HCT116 (cell line): ENCODE results near the gene TMEM215. TPM values are rescaled to one million over a fixed set of nuclear protein-coding genes. Genes with fewer than 3 reads are reported as not detected.

Experiments used
- ATAC-seq: fragments of 200-7000 bp; cut with Tn5 transposase; 2 replicates; pipeline ENCODE4 v1.9.1; 2020; ENCODE audit warnings: mild to moderate bottlenecking, moderate library complexity
- Bru-seq: library from RNA; stranded (reverse); fragments of 400-500 nt; gene quantifications from one replicate; lab custom pipeline; 2021; lab: Mats Ljungman, UMichigan
- BruChase-seq, 2 experiments: library from RNA; stranded (reverse); fragments of 400-500 nt; gene quantifications; one replicate each; lab custom pipeline; 2021; lab: Mats Ljungman, UMichigan
- BruUV-seq: library from RNA; stranded (reverse); fragments of 400-500 nt; replicated peaks from 2 replicates; lab custom pipeline; 2021; lab: Mats Ljungman, UMichigan
- CTCF ChIA-PET: fragments of 300-600 bp; sonication (Branson Sonifier 250); formaldehyde crosslinking; loops from one replicate; lab custom pipeline; 2021; ENCODE audit warnings: antibody characterized with exemption; lab: Charles Lee
- POLR2A ChIA-PET: fragments of 300-600, 350-600 bp; sonication (Branson Sonifier 250); formaldehyde crosslinking; loops from one replicate; lab custom pipeline; 2021; ENCODE audit warnings: antibody characterized with exemption; lab: Charles Lee
- RAD21 ChIA-PET, 2 experiments: fragments of 300-600 bp; sonication (Branson Sonifier 250); formaldehyde crosslinking; loops; one replicate each; lab custom pipeline; 2023; ENCODE audit warnings: low total read pairs in 2 of 2; ENCODE audit not compliant: uncharacterized antibody in 2 of 2, unreplicated experiment in 2 of 2, low non-redundant PET in 1 of 2; lab: Charles Lee
- DNase-seq: peaks from one replicate; pipeline ENCODE4 v3.0.0-alpha.2; 2010; ENCODE audit warnings: low read depth, low spot score
- H2AFZ ChIP-seq: fragments of 200-600 bp; shearing (Covaris generic), sonication (generic); 2 replicates; pipeline ENCODE4 v1.6.1; 2017; ENCODE audit warnings: low read depth, mixed run types, mixed read lengths, antibody characterized with exemption, low read length; ENCODE audit not compliant: poor library complexity, severe bottlenecking
- H3K27ac ChIP-seq: 2 replicates; pipeline ENCODE4 v1.5.1; 2012; ENCODE audit warnings: low read depth, low read length
- H3K27me3 ChIP-seq: fragments of 200-600 bp; sonication (generic); 2 replicates; pipeline ENCODE4 v1.6.1; 2016; ENCODE audit warnings: mixed run types, low read length, mixed read lengths; ENCODE audit not compliant: insufficient read depth
- H3K36me3 ChIP-seq, 2 experiments: fragments of 200-500 bp in 1 of 2; fragments of 200-600 bp in 1 of 2; sonication (Bioruptor generic) in 1 of 2; sonication (generic) in 1 of 2; 2 replicates each; pipeline versions ENCODE4 v1.5.1 to v1.6.1; 2014 to 2016; ENCODE audit warnings: low read length in 2 of 2, inconsistent platforms in 1 of 2, mixed read lengths in 1 of 2, mixed run types in 1 of 2; ENCODE audit not compliant: insufficient read depth in 2 of 2, control insufficient read depth in 1 of 2
- H3K4me1 ChIP-seq, 2 experiments: fragments of 200-600 bp in 1 of 2; sonication (generic) in 1 of 2; 2 replicates each; pipeline versions ENCODE4 v1.5.1 to v1.6.1; 2012 to 2017; ENCODE audit warnings: low read length in 2 of 2, inconsistent platforms in 1 of 2, mild to moderate bottlenecking in 1 of 2, mixed read lengths in 1 of 2, mixed run types in 1 of 2, moderate library complexity in 1 of 2; ENCODE audit not compliant: insufficient read depth in 2 of 2, control insufficient read depth in 1 of 2
- H3K4me2 ChIP-seq: fragments of 200-600 bp; sonication (generic); 2 replicates; pipeline ENCODE4 v1.6.1; 2017; ENCODE audit warnings: mixed run types, low read length, mixed read lengths
- H3K4me3 ChIP-seq, 2 experiments: fragments of 200-600 bp in 1 of 2; sonication (generic) in 1 of 2; replicated peaks in 1 of 2; 2 replicates each; pipeline ENCODE4 v1.5.1; 2011 to 2016; ENCODE audit warnings: low read length in 2 of 2, control low read depth in 1 of 2, low read depth in 1 of 2, mild to moderate bottlenecking in 1 of 2, mixed read lengths in 1 of 2, mixed run types in 1 of 2
- H3K79me2 ChIP-seq: fragments of 200-600 bp; sonication (generic); 2 replicates; pipeline ENCODE4 v1.6.1; 2017; ENCODE audit warnings: mild to moderate bottlenecking, mixed run types, low read length, moderate library complexity, mixed read lengths; ENCODE audit not compliant: insufficient read depth
- H3K9ac ChIP-seq: fragments of 200-600 bp; sonication (generic); 2 replicates; pipeline ENCODE4 v1.6.1; 2016; ENCODE audit warnings: low read length, mixed read lengths
- H3K9me2 ChIP-seq: fragments of 200-600 bp; sonication (generic), shearing (Covaris generic); 2 replicates; pipeline ENCODE4 v1.6.1; 2017; ENCODE audit warnings: mixed run types, mild to moderate bottlenecking, moderate library complexity; ENCODE audit not compliant: insufficient read depth
- H3K9me3 ChIP-seq, 2 experiments: fragments of 200-500 bp in 1 of 2; fragments of 200-600 bp in 1 of 2; sonication (Bioruptor generic) in 1 of 2; sonication (generic) in 1 of 2; 2 replicates each; pipeline ENCODE4 v1.6.1; 2014 to 2017; ENCODE audit warnings: low read length in 2 of 2, mixed read lengths in 2 of 2, inconsistent platforms in 1 of 2, low read depth in 1 of 2, mild to moderate bottlenecking in 1 of 2, mixed run types in 1 of 2, moderate library complexity in 1 of 2; ENCODE audit not compliant: control insufficient read depth in 1 of 2, insufficient read depth in 1 of 2
- H4K20me1 ChIP-seq: fragments of 200-600 bp; sonication (generic), shearing (Covaris generic); 2 replicates; pipeline ENCODE4 v1.6.1; 2017; ENCODE audit warnings: mixed run types, mild to moderate bottlenecking, moderate library complexity; ENCODE audit not compliant: insufficient read depth
- ATF3 ChIP-seq: IDR thresholded peaks from 2 replicates; pipeline ENCODE4 v1.6.1; 2012
- CTCF ChIP-seq, 3 experiments: fragments of 200-600 bp in 1 of 3; sonication (generic) in 1 of 3; IDR thresholded peaks in 2 of 3; conservative IDR thresholded peaks in 1 of 3; 2 replicates each; pipeline ENCODE4 v1.5.1; 2012 to 2017; ENCODE audit warnings: low read depth in 2 of 3, low read length in 2 of 3, antibody characterized with exemption in 1 of 3, borderline replicate concordance in 1 of 3, control low read depth in 1 of 3, mild to moderate bottlenecking in 1 of 3, mixed read lengths in 1 of 3, mixed run types in 1 of 3, moderate library complexity in 1 of 3; ENCODE audit not compliant: insufficient read depth in 1 of 3
- FOSL1 ChIP-seq: IDR thresholded peaks from 2 replicates; pipeline ENCODE4 v1.6.1; 2012; ENCODE audit warnings: low read depth
- JUND ChIP-seq: IDR thresholded peaks from 2 replicates; pipeline ENCODE4 v1.6.1; 2012
- POLR2A ChIP-seq: IDR thresholded peaks from 2 replicates; pipeline ENCODE4 v1.7.0; 2011; ENCODE audit warnings: borderline replicate concordance; ENCODE audit not compliant: insufficient read depth, insufficient read length; ENCODE audit errors: extremely low read depth
- POLR2AphosphoS5 ChIP-seq: IDR thresholded peaks from 2 replicates; pipeline ENCODE4 v1.6.1; 2011; ENCODE audit warnings: mild to moderate bottlenecking, low read depth, low read length, moderate library complexity
- RAD21 ChIP-seq: IDR thresholded peaks from 2 replicates; pipeline ENCODE4 v1.6.1; 2012; ENCODE audit warnings: low read depth, mild to moderate bottlenecking
- SP1 ChIP-seq: IDR thresholded peaks from 2 replicates; pipeline ENCODE4 v1.6.1; 2012; ENCODE audit warnings: low read depth
- SRF ChIP-seq: IDR thresholded peaks from 2 replicates; pipeline ENCODE4 v1.6.1; 2012; ENCODE audit warnings: low read depth
- YY1 ChIP-seq: IDR thresholded peaks from 2 replicates; pipeline ENCODE4 v1.6.1; 2011; ENCODE audit warnings: low read length, low read depth, moderate library complexity, mild to moderate bottlenecking; ENCODE audit not compliant: insufficient replicate concordance; ENCODE audit errors: extremely low read depth
- ZBTB33 ChIP-seq: IDR thresholded peaks from 2 replicates; pipeline ENCODE4 v1.6.1; 2011; ENCODE audit warnings: mild to moderate bottlenecking, low read length, moderate library complexity; ENCODE audit not compliant: insufficient replicate concordance; ENCODE audit errors: extremely low read depth
- ZFX ChIP-seq: fragments of 450-650 bp; IDR thresholded peaks from 2 replicates; pipeline ENCODE4 v1.6.1; 2017
- ZNF274 ChIP-seq: fragments of 200-500 bp; sonication (Bioruptor generic); IDR thresholded peaks from 2 replicates; pipeline ENCODE4 v1.6.1; 2014; ENCODE audit warnings: mild to moderate bottlenecking, low read depth, low read length, inconsistent platforms
- intact Hi-C: fragments of 100-400 bp; cut with micrococcal nuclease; formaldehyde crosslinking; loops from 2 replicates; pipeline ENCODE4 v1.10.0; 2022
- long read RNA-seq: library from polyadenylated mRNA; unstranded; transcript quantifications from one replicate; pipeline ENCODE4 v2.0.0, GENCODE V29; 2021; ENCODE audit not compliant: unreplicated experiment
- polyA plus RNA-seq: library from polyadenylated mRNA; unstranded; fragments of >200 nt; gene quantifications from 2 replicates; pipeline ENCODE4 v1.2.1, GENCODE V29; 2012; ENCODE audit warnings: missing spikeins
- total RNA-seq: library from RNA; stranded (reverse); gene quantifications from one replicate; pipeline ENCODE4 v1.2.1, GENCODE V29; 2021; ENCODE audit not compliant: unreplicated experiment

TMEM215 gene
- total RNA-seq, result not detected
- not detected in 2 replicates for polyA plus RNA-seq
- Bru-seq, nascent RNA, result not detected
- not detected for BruChase-seq, experiment 1, labeled RNA remaining after a 6-hour chase
- not detected for BruChase-seq, experiment 2, labeled RNA remaining after a 2-hour chase
- long read RNA-seq, result 0 reads

GRCh38 chr9:32783168-32783891, at the start of gene TMEM215:
Gene TMEM215 (plus strand): TSS chr9:32783540. CDS start chr9:32784184, 644 bp downstream.
- no peak for ATAC-seq
- Histone ChIP-seq H3K9ac (no peak within 1 kb of the TSS), H3K36me3 (no peaks in the 10 kb centered on the region), H3K9me3 (no peaks in the 10 kb centered on the region), H4K20me1 (no peaks in the 10 kb centered on the region), H3K4me3 (no peak within 1 kb of the TSS), H2AFZ (no peak within 1 kb of the TSS), H3K4me1 (no peaks in the 10 kb centered on the region), H3K4me2 (no peak within 1 kb of the TSS), H3K27ac (no peak within 1 kb of the TSS), H3K79me2 (no peaks in the 10 kb centered on the region)
- ChIA-PET POLR2A (no interaction called here), RAD21 (no interaction called here), CTCF (no interaction called here)
- no peak for DNase-seq
- intact Hi-C loops, result loop anchor here (10.0 kb wide), 1 partner anchor 61 kb away; no protein-coding TSS in a partner anchor
- no TSS peak for BruUV-seq
- TF ChIP-seq ZNF274, result no peak
- no peak for TF ChIP-seq FOSL1
- no peak for TF ChIP-seq SP1
- no peak for TF ChIP-seq YY1
- TF ChIP-seq ZFX, result no peak
- no peak for TF ChIP-seq JUND
- TF ChIP-seq RAD21, result no peak
- no peak for TF ChIP-seq SRF
- no peak for TF ChIP-seq ZBTB33
- no peak for TF ChIP-seq POLR2AphosphoS5
- no peak for TF ChIP-seq ATF3
- no peak for TF ChIP-seq CTCF (IDR thresholded peaks at IDR 0.05 in 2 of 3, conservative IDR thresholded peaks at IDR 0.05 in 1 of 3; ENCODE audit: borderline replicate concordance in 1 of 3, insufficient read depth in 1 of 3, low read depth in 2 of 3, low read length in 2 of 3)
- TF ChIP-seq POLR2A, result no peak
- TF ChIP-seq, all 23 proteins: peak for 0
- no peaks in the 10 kb centered on the region for H3K9me2 ChIP-seq
- peaks cover 63% of the 10 kb centered on the region for H3K27me3 ChIP-seq
